Measurements from ENCODE around the gene TMEM45B.

GRCh38 chr11:129885381-129885780 lies 69.7 kb downstream of the TMEM45B start:
- TF ChIP-seq POLR2A (IDR thresholded peaks at IDR 0.05) (no peak), CTCF (IDR thresholded peaks at IDR 0.05) (no peak)

All from upper lobe of left lung (tissue), 4 donors.